ENCODE results near the gene XDH.

The XDH gene

DNA sequence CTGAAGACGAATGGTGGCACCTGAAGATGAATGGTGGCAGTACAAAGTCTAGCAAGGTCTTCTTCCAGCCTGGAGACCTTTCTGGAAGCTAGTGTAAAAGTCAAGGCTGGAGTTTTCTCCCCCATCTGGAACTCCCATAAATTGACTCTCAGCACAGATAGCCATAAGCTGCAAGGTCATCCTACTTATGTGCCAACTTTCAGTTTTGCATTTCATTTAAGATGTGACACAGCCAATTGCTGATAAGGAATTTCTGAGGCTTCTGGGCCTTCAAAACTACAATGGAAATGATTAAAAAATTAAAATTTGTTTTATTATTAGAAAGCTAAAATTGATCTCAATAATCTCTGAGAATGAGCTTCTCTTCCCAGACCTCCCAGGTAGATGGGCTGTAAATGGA is 10.2 kb downstream of the XDH start:
- no peak for TF ChIP-seq CTCF (IDR thresholded peaks at IDR 0.05; ENCODE audit: extremely low read depth, missing control alignments)
- DNase-seq (ENCODE audit: low spot score): no peak

DNA sequence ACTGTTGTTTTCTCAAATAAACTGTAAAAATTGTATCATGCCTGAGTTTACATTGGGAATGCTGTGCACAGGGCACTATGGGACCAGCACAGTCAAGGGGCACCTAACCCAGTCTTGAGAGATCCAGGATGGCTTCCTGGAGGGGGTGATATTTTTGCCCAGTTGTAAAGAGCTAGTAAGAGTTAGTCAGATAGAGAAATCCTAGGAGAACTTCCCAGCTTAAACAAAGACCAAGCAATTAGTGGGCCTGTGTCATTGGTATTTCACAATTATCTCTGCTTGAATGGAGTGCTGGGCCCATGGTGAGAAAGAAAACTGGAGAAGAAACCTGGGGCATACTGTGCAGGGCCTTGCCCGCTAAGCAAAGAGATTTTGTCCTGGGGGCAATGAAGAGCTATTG is 12.2 kb downstream of the XDH start:
- no peak for TF ChIP-seq CTCF (IDR thresholded peaks at IDR 0.05; ENCODE audit: extremely low read depth, missing control alignments)
- DNase-seq (ENCODE audit: low spot score): no peak

GRCh38 chr2:31401580-31401979 is 13.0 kb downstream of the XDH start:
- DNase-seq (ENCODE audit: low spot score): no peak
- TF ChIP-seq CTCF (IDR thresholded peaks at IDR 0.05; ENCODE audit: extremely low read depth, missing control alignments): no peak

DNA sequence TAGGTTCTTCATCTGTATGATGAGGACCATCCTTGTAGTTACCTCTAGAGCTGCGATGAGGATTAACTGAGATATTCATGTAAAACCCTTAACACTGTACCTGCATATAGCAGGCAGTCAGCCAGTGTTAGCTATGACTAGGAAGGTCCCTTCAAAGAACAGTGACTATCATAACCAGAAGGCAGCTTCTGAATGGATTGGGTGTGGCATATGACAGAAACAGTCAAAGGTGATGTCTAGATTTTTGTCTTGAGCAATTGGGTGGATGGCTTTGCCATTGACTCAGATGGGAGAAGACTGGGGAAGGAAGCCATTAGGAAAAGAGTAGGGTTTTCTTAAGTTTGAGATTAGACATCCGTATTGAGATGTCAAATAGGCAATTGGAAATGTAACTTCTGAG is 15.7 kb downstream of the XDH start:
- no peak for DNase-seq (ENCODE audit: low spot score)
- no peak for TF ChIP-seq CTCF (IDR thresholded peaks at IDR 0.05; ENCODE audit: extremely low read depth, missing control alignments)

GRCh38 chr2:31397094-31397493 is 17.4 kb downstream of the XDH start:
- no peak for DNase-seq (ENCODE audit: low spot score)
- TF ChIP-seq CTCF (IDR thresholded peaks at IDR 0.05; ENCODE audit: extremely low read depth, missing control alignments): no peak

GRCh38 chr2:31390324-31390723 is 24.2 kb downstream of the XDH start:
- no peak for DNase-seq (ENCODE audit: low spot score)
- TF ChIP-seq CTCF (IDR thresholded peaks at IDR 0.05; ENCODE audit: extremely low read depth, missing control alignments): no peak

DNA sequence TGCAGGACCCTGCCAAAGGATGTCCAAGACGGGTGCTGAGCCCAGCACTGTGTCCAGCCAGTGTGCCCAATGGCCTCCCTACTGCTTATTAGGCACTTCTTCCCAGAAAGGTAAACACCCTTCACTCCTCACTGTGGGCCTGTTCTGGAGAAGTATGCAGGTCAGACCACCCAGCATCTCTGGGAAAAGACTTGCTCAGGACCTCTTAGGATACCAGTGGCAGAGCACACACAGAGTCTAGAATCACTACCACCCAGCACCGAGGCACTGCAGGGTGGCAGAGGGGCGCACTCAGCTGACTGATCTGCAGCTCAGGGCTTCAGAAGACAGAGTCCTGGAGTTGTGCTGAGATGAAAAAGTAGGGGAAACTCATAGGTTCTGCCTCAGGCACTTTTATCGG is 25.8 kb downstream of the XDH start:
- TF ChIP-seq CTCF (IDR thresholded peaks at IDR 0.05; ENCODE audit: extremely low read depth, missing control alignments): no peak
- no peak for DNase-seq (ENCODE audit: low spot score)
